HepG2 (cell line): ENCODE measurements around the gene RANBP3. TPM values are rescaled to one million over a fixed set of nuclear protein-coding genes. Genes with fewer than 3 reads are reported as not detected.

Experiments used
- ATAC-seq: fragments of 200-7000 bp; cut with Tn5 transposase; 3 replicates; pipeline ENCODE4 v1.9.1; 2020; ENCODE audit warnings: mild to moderate bottlenecking, moderate library complexity
- BruUV-seq: library from RNA; stranded (reverse); fragments of 400-500 nt; replicated peaks from 2 replicates; lab custom pipeline; 2021; lab: Mats Ljungman, UMichigan
- CTCF ChIA-PET: fragments of 300-600 bp; formaldehyde crosslinking; extraction: SDS; loops from one replicate; lab custom pipeline; 2021; ENCODE audit warnings: low total read pairs, inconsistent platforms, low intra/inter-chr PET ratio; lab: Yijun Ruan, JAX
- POLR2A ChIA-PET: fragments of 350-600 bp; sonication (Branson Sonifier 250); formaldehyde crosslinking; loops from one replicate; lab custom pipeline; 2020; ENCODE audit warnings: antibody characterized with exemption, inconsistent platforms; lab: Yijun Ruan, JAX
- DNase-seq: peaks from one replicate; pipeline ENCODE4 v3.0.0-alpha.2; 2015; ENCODE audit warnings: low spot score
- FAIRE-seq: peaks from 3 replicates; lab custom pipeline; 2011; peaks lifted over from hg19 to GRCh38; lab: Jason Lieb, UNC
- H2AFZ ChIP-seq: one replicate; pipeline ENCODE4 v1.6.1; 2011; ENCODE audit warnings: low read length, inconsistent platforms
- H3K27ac ChIP-seq: fragments of 300-600 bp; 3 replicates; pipeline ENCODE4 v1.8.0; 2011; ENCODE audit warnings: mixed run types, mild to moderate bottlenecking, mixed read lengths, low read length, inconsistent platforms; ENCODE audit not compliant: insufficient read depth; ENCODE audit errors: extremely low read length
- H3K27me3 ChIP-seq, 2 experiments: fragments of 200-600 bp in 1 of 2; 2 replicates in 1 of 2; 3 replicates in 1 of 2; pipeline versions ENCODE4 v1.6.0 to v1.8.0; 2011; ENCODE audit warnings: low read length in 2 of 2, mild to moderate bottlenecking in 2 of 2, moderate library complexity in 2 of 2, inconsistent platforms in 1 of 2; ENCODE audit not compliant: insufficient read depth in 2 of 2, control insufficient read depth in 1 of 2
- H3K36me3 ChIP-seq, 2 experiments: fragments of 200-600 bp in 1 of 2; replicated peaks in 1 of 2; 2 replicates in 1 of 2; 3 replicates in 1 of 2; pipeline versions ENCODE4 v1.5.1 to v1.8.0; 2011; ENCODE audit warnings: low read length in 2 of 2, inconsistent platforms in 1 of 2; ENCODE audit not compliant: insufficient read depth in 2 of 2, control insufficient read depth in 1 of 2
- H3K4me1 ChIP-seq: 2 replicates; pipeline ENCODE4 v1.5.1; 2012; ENCODE audit warnings: low read length, inconsistent platforms; ENCODE audit not compliant: insufficient read depth
- H3K4me2 ChIP-seq: 2 replicates; pipeline ENCODE4 v1.6.0; 2011; ENCODE audit warnings: low read depth, low read length, inconsistent platforms
- H3K4me3 ChIP-seq, 3 experiments: fragments of 200-600 bp in 1 of 3; sonication (generic), shearing (Covaris generic) in 1 of 3; replicated peaks in 1 of 3; 2 replicates each; pipeline ENCODE4 v1.5.1; 2011 to 2016; ENCODE audit warnings: low read length in 3 of 3, inconsistent platforms in 2 of 3, low read depth in 2 of 3, mild to moderate bottlenecking in 2 of 3, control low read depth in 1 of 3, mixed read lengths in 1 of 3; ENCODE audit not compliant: insufficient read depth in 1 of 3
- H3K79me2 ChIP-seq: one replicate; pipeline ENCODE4 v1.6.1; 2011; ENCODE audit warnings: low read length, inconsistent platforms; ENCODE audit not compliant: insufficient read depth
- H3K9ac ChIP-seq: 2 replicates; pipeline ENCODE4 v1.6.0; 2011; ENCODE audit warnings: mild to moderate bottlenecking, low read depth, low read length, inconsistent platforms; ENCODE audit not compliant: insufficient read depth
- H3K9me3 ChIP-seq: 2 replicates; pipeline ENCODE4 v1.5.1; 2012; ENCODE audit warnings: mild to moderate bottlenecking, low read length
- H4K20me1 ChIP-seq: 2 replicates; pipeline ENCODE4 v1.6.0; 2011; ENCODE audit warnings: inconsistent platforms, mild to moderate bottlenecking, low read length, moderate library complexity; ENCODE audit not compliant: insufficient read depth
- ELF1 ChIP-seq: sonication (generic); formaldehyde crosslinking; IDR thresholded peaks from 2 replicates; pipeline ENCODE4 v1.4.0; 2020; ENCODE audit warnings: missing genetic modification reagents
- MIER2 ChIP-seq: IDR thresholded peaks from 2 replicates; pipeline ENCODE4 v1.6.1; 2016; ENCODE audit warnings: missing biosample characterization, missing genetic modification reagents
- SMAD1 ChIP-seq: sonication (generic); formaldehyde crosslinking; IDR thresholded peaks from 2 replicates; pipeline ENCODE4 v1.4.0; 2020; ENCODE audit warnings: missing genetic modification reagents, low read depth, mild to moderate bottlenecking, borderline replicate concordance
- TAF1 ChIP-seq: sonication (generic); formaldehyde crosslinking; IDR thresholded peaks from 2 replicates; pipeline ENCODE4 v1.4.0; 2020; ENCODE audit warnings: missing genetic modification reagents
- ZFP62 ChIP-seq: sonication (generic); formaldehyde crosslinking; IDR thresholded peaks from 2 replicates; pipeline ENCODE4 v1.4.0; 2020; ENCODE audit warnings: missing genetic modification reagents
- ZNF317 ChIP-seq: sonication (generic); formaldehyde crosslinking; IDR thresholded peaks from 2 replicates; pipeline ENCODE4 v1.5.0; 2020; ENCODE audit warnings: mild to moderate bottlenecking, missing genetic modification reagents
- WGBS: methylation state at CpG from one replicate; pipeline ENCODE4 v1.1.6; 2017; ENCODE audit warnings: low lambda C conversion rate; 5-methylcytosine and 5-hydroxymethylcytosine counted together
- in situ Hi-C: cut with HindIII; loops from 2 replicates; pipeline ENCODE4 v1.10.0; 2017; ENCODE audit warnings: low pct_unique_long_range_greater_than_20kb; ENCODE audit not compliant: extremely low pct_ligation_motif_present
- intact Hi-C: fragments of 100-400 bp; cut with micrococcal nuclease; formaldehyde crosslinking; loops from one replicate; pipeline ENCODE4 v1.10.0; 2022; ENCODE audit not compliant: unreplicated experiment
- polyA plus RNA-seq, 8 experiments: library from polyadenylated mRNA; depleted of rRNA in 3 of 8; stranded (reverse) in 7 of 8; unstranded in 1 of 8; fragments of >200 nt; fragmentation: Illumina TruSeq in 4 of 8; extraction: Trizol in 4 of 8; gene quantifications; 2 replicates each; pipeline versions ENCODE4 v1.2.1 to v1.2.3, GENCODE V29; 2011 to 2016; ENCODE audit warnings: low read depth in 4 of 8, missing spikeins in 1 of 8, mixed read lengths in 1 of 8; ENCODE audit not compliant: insufficient read depth in 1 of 8
- total RNA-seq, 5 experiments: library from RNA; depleted of rRNA; stranded (reverse); fragments of >200 nt; fragmentation: Illumina TruSeq; extraction: Trizol; gene quantifications; 2 replicates each; pipeline ENCODE4 v1.2.3, GENCODE V29; 2016; ENCODE audit warnings: low read depth in 1 of 5
- TF ChIP-seq, protein P1 (sequence below), 2 experiments: IDR thresholded peaks; 2 replicates each; pipeline ENCODE4 v1.6.1; 2011 to 2012; ENCODE audit warnings: low read length in 2 of 2, borderline replicate concordance in 1 of 2, low read depth in 1 of 2, mild to moderate bottlenecking in 1 of 2, moderate library complexity in 1 of 2

The RANBP3 gene
- total and polyA plus RNA-seq, 2 of the 13 experiments (the other 11 are each of a cell fraction or from before 2014, with no cell fraction given): 39.5 to 149 TPM

DNA sequence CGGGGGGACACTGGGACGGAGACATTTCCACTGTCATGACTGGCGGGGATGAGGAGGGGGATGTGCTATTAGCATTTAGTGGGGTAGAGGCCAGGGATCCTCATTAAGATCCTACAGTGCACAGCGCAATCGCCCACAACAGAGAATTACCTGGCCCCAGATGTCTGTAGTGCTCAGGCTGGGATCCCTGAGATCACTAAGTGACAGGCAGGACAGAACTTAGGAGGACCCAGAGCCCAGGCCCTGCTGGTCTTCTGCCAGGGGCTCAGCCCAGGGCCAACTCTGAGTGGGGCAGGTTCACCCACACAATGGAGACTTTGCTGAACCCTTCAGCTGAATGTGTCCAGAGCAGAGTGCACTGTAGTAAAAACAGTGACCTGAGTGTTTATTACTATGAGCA lies 4.6 kb downstream of the RANBP3 start:
- Histone ChIP-seq H3K4me3 (no peak overlapping the region), H3K79me2 (peaks cover 95% of the 10 kb centered on the region), H3K27me3 (no peaks in the 10 kb centered on the region; a peak in 1 of 5 replicates), H3K9me3 (no peaks in the 10 kb centered on the region), H3K4me2 (no peak overlapping the region), H4K20me1 (peaks cover 45% of the 10 kb centered on the region), H3K4me1 (peaks cover 86% of the 10 kb centered on the region), H3K27ac (peak overlapping the region; percentile 5), H3K9ac (no peak overlapping the region), H2AFZ (no peak overlapping the region), H3K36me3 (peaks cover 10 to 42% of the 10 kb centered on the region in 2 experiments; a peak in 4 of 5 replicates)
- no peak for FAIRE-seq
- POLR2A ChIA-PET: interaction anchor here (2.9 kb wide), 1 partner anchor 11 kb away, joined by 9 read pairs; no protein-coding TSS in a partner anchor
- CTCF ChIA-PET: no interaction called here
- in situ Hi-C loops: no loop called here
- 87% methylated on average over 3 of the region's 5 CpGs for WGBS
- BruUV-seq: no TSS peak
- ATAC-seq: no peak
- no peak for DNase-seq
- TF ChIP-seq ZNF317 (CRISPR knock-in tag) (0 out of 2 replicates have a peak, but pooled peaks have one; percentile 48), TAF1 (CRISPR knock-in tag) (no peak)
- TF ChIP-seq, all 625 proteins: peak for 1
- intact Hi-C loops: no loop called here

DNA sequence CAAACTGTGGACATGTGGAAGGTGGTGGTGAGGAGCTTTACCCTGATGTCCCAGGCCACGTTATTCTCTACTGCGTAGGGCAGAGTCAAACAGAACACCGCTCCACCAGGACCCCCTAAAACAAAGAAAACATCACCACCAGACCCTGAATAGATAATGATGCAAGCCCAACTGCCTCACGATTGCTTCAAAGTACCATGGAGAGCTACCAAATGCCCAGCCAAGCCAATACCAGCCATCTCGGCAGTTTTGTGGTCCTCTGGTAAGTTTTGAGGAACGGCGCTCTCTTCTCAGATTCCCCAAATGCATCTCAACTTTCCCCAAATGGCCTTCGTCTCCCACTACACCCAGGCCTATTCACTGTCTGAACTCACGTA lies 5.6 kb downstream of the RANBP3 start:
- no TSS peak for BruUV-seq
- in situ Hi-C loops: no loop called here
- Histone ChIP-seq H3K9ac (no peak overlapping the region), H3K27ac (no peak overlapping the region), H3K27me3 (no peaks in the 10 kb centered on the region; a peak in 1 of 5 replicates), H3K4me1 (peaks cover 94% of the 10 kb centered on the region), H3K9me3 (no peaks in the 10 kb centered on the region), H3K4me3 (no peak overlapping the region), H4K20me1 (peaks cover 50% of the 10 kb centered on the region), H3K36me3 (peaks cover 10 to 49% of the 10 kb centered on the region in 2 experiments; a peak in 4 of 5 replicates), H3K79me2 (peaks cover 98% of the 10 kb centered on the region), H3K4me2 (0 out of 2 replicates have a peak overlapping the region, but pooled peaks have one; percentile 23), H2AFZ (no peak overlapping the region)
- POLR2A ChIA-PET: interaction anchor here (1.2 to 2.9 kb wide), 3 partner anchors 10 to 68 kb away, joined by 3 to 9 read pairs (median 4); partner anchors contain the start of gene VMAC
- CTCF ChIA-PET: no interaction called here
- 92% methylated on average over 9 of the region's 9 CpGs for WGBS
- FAIRE-seq (no peak), ATAC-seq (no peak), DNase-seq (no peak)
- TF ChIP-seq ELF1 (no peak), SMAD1 (CRISPR knock-in tag) (no peak), ZFP62 (CRISPR knock-in tag) (no peak), MIER2 (CRISPR knock-in tag) (peak; percentile 73; the same call in 1 of the 2 replicates)
- TF ChIP-seq, protein P1, sequence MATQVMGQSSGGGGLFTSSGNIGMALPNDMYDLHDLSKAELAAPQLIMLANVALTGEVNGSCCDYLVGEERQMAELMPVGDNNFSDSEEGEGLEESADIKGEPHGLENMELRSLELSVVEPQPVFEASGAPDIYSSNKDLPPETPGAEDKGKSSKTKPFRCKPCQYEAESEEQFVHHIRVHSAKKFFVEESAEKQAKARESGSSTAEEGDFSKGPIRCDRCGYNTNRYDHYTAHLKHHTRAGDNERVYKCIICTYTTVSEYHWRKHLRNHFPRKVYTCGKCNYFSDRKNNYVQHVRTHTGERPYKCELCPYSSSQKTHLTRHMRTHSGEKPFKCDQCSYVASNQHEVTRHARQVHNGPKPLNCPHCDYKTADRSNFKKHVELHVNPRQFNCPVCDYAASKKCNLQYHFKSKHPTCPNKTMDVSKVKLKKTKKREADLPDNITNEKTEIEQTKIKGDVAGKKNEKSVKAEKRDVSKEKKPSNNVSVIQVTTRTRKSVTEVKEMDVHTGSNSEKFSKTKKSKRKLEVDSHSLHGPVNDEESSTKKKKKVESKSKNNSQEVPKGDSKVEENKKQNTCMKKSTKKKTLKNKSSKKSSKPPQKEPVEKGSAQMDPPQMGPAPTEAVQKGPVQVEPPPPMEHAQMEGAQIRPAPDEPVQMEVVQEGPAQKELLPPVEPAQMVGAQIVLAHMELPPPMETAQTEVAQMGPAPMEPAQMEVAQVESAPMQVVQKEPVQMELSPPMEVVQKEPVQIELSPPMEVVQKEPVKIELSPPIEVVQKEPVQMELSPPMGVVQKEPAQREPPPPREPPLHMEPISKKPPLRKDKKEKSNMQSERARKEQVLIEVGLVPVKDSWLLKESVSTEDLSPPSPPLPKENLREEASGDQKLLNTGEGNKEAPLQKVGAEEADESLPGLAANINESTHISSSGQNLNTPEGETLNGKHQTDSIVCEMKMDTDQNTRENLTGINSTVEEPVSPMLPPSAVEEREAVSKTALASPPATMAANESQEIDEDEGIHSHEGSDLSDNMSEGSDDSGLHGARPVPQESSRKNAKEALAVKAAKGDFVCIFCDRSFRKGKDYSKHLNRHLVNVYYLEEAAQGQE (IDR thresholded peaks at IDR 0.05; ENCODE audit: borderline replicate concordance in 1 of 2, low read depth in 1 of 2, low read length in 2 of 2): peak; percentile 37 to 90
- intact Hi-C loops: no loop called here
